ENCODE data around the gene YBX2. TPM values are rescaled to one million over a fixed set of nuclear protein-coding genes. Genes with fewer than 3 reads are reported as not detected.
"Not testable (repeated sequence)": the region's sequence is repeated elsewhere in the genome, so short reads cannot be mapped to it uniquely, and the experiment has no call there.

YBX2 gene
- total RNA-seq, 1 donor from 2014 or later, result 0.26 TPM

GRCh38 chr17:7334938-7335538, 40.6 kb upstream of the YBX2 start:
- H3K36me3 ChIP-seq (ENCODE audit: control insufficient read depth, insufficient read depth, low read length), result no peaks in the 10 kb centered on the region
- FAIRE-seq, result no peak
- no peaks in the 10 kb centered on the region for H3K27me3 ChIP-seq (ENCODE audit: control insufficient read depth, insufficient read depth, low read length)
- TF ChIP-seq, protein P1, sequence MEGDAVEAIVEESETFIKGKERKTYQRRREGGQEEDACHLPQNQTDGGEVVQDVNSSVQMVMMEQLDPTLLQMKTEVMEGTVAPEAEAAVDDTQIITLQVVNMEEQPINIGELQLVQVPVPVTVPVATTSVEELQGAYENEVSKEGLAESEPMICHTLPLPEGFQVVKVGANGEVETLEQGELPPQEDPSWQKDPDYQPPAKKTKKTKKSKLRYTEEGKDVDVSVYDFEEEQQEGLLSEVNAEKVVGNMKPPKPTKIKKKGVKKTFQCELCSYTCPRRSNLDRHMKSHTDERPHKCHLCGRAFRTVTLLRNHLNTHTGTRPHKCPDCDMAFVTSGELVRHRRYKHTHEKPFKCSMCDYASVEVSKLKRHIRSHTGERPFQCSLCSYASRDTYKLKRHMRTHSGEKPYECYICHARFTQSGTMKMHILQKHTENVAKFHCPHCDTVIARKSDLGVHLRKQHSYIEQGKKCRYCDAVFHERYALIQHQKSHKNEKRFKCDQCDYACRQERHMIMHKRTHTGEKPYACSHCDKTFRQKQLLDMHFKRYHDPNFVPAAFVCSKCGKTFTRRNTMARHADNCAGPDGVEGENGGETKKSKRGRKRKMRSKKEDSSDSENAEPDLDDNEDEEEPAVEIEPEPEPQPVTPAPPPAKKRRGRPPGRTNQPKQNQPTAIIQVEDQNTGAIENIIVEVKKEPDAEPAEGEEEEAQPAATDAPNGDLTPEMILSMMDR (IDR thresholded peaks at IDR 0.05; ENCODE audit: insufficient read depth, low read length, severe bottlenecking), result no peak
- H3K4me3 ChIP-seq (ENCODE audit: low read depth, low read length), result no peak overlapping the region
- no peak for DNase-seq (ENCODE audit: low read depth)

DNA sequence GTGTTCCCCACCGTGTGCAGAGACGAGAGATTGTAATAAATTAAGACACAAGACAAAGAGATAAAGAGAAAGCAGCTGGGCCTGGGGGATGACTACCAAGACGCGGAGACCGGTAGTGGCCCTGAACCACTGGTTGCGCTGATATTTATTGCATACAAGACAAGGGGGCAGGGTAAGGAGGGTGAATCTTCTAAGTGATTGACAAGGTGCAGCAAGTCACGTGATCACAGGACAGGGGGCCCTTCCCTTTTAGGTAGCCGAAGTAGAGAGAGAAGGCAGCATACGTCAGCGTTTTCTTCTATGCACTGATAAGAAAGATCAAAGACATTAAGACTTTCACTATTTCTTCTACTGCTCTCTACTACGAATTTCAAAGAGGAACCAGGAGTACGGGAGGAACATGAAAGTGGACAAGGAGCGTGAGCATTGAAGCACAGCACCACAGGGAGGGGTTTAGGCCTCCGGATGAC, 38.2 kb upstream of the YBX2 start:
- FAIRE-seq; H3K36me3 ChIP-seq (ENCODE audit: control insufficient read depth, insufficient read depth, low read length); H3K4me3 ChIP-seq (ENCODE audit: low read depth, low read length); H3K27me3 ChIP-seq (ENCODE audit: control insufficient read depth, insufficient read depth, low read length); DNase-seq (ENCODE audit: low read depth): not testable (repeated sequence)

DNA sequence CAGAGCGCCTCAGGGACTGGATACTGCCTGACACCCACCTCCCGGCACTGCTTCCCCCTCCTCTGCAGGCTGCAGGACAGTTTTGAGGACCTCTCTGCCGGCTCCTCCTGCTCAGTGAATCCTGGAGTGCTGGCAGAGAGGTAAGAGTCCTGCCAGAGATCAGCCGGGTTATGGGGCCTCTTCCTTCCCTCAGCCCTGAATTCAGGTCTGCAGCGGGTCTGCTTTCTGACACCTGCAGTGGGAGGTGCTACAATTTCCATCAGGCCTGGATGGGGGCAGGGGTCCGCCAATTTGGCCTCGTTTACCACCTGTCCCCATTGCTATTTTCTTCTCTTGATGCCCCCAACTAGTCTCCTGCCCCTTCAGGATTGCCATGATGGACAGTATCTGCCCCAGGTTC, 37.7 kb upstream of the YBX2 start:
- Histone ChIP-seq H3K4me3 (ENCODE audit: low read depth, low read length) (no peak overlapping the region), H3K27me3 (ENCODE audit: control insufficient read depth, insufficient read depth, low read length) (no peaks in the 10 kb centered on the region), H3K36me3 (ENCODE audit: control insufficient read depth, insufficient read depth, low read length) (no peaks in the 10 kb centered on the region)
- DNase-seq (ENCODE audit: low read depth) (no peak), FAIRE-seq (no peak)
- TF ChIP-seq, protein P1 (IDR thresholded peaks at IDR 0.05; ENCODE audit: insufficient read depth, low read length, severe bottlenecking), result no peak

- Histone ChIP-seq H3K4me3 (ENCODE audit: low read depth, low read length) (peak overlapping the region; percentile 87), H3K36me3 (ENCODE audit: control insufficient read depth, insufficient read depth, low read length) (peaks cover 6% of the 10 kb centered on the region), H3K27me3 (ENCODE audit: control insufficient read depth, insufficient read depth, low read length) (no peaks in the 10 kb centered on the region)
- DNase-seq (ENCODE audit: low read depth) (no peak), FAIRE-seq (no peak)
- TF ChIP-seq, protein P1 (IDR thresholded peaks at IDR 0.05; ENCODE audit: insufficient read depth, low read length, severe bottlenecking), result no peak
Observed at GRCh38 chr17:7330638-7331015, 36.2 kb upstream of the YBX2 start.

- FAIRE-seq (no peak), DNase-seq (ENCODE audit: low read depth) (peak; percentile 76)
- Histone ChIP-seq H3K27me3 (ENCODE audit: control insufficient read depth, insufficient read depth, low read length) (no peaks in the 10 kb centered on the region), H3K36me3 (ENCODE audit: control insufficient read depth, insufficient read depth, low read length) (peaks cover 7% of the 10 kb centered on the region), H3K4me3 (ENCODE audit: low read depth, low read length) (peak overlapping the region; percentile 87)
- TF ChIP-seq, protein P1 (IDR thresholded peaks at IDR 0.05; ENCODE audit: insufficient read depth, low read length, severe bottlenecking), result no peak
Observed at GRCh38 chr17:7329997-7330637, 35.7 kb upstream of the YBX2 start.

DNA sequence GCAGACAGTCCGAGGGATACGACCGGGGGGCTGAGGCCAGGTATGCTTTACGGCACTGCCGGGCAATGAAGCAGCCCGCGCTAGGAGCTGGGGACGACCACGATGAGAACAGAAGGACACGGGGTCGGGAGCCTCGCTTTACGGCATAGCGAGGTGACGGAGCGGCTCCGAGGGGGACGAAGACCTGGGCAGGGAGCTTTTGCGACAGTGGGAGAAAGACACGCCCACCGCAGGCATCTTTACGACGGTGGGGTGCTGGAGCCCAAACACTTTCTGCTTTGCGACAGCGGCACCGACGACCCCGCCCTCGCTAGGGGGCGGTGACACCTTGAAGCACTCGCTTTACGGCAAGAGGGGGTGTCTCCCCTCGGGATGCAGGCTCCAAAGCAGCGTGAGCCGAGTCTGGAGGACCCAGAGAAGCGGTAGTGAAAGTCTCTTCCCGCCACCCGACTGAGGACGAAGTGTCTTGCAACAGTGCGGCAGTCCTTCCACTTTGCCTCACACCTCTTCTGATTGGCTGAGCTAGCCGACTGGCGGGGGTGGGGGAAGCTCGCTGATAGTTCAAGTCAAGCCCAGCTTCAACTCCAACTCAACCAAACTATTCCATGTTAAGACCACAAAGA, 35.0 kb upstream of the YBX2 start:
- Histone ChIP-seq H3K4me3 (ENCODE audit: low read depth, low read length) (peak overlapping the region; percentile 87), H3K36me3 (ENCODE audit: control insufficient read depth, insufficient read depth, low read length) (peaks cover 12% of the 10 kb centered on the region), H3K27me3 (ENCODE audit: control insufficient read depth, insufficient read depth, low read length) (no peaks in the 10 kb centered on the region)
- FAIRE-seq (peak; percentile 68), DNase-seq (ENCODE audit: low read depth) (peak; percentile 94)
- TF ChIP-seq, protein P1 (IDR thresholded peaks at IDR 0.05; ENCODE audit: insufficient read depth, low read length, severe bottlenecking), result no peak

Data from bronchial epithelial cell (primary cell).